K562 (cell line): ENCODE results near the gene LRP1B. TPM values are rescaled to one million over a fixed set of nuclear protein-coding genes. Genes with fewer than 3 reads are reported as not detected.

ENCODE experiments used
- C11orf30 ChIP-seq: fragments of 450-650 bp; IDR thresholded peaks from 2 replicates; pipeline ENCODE4 v1.6.1; 2016; ENCODE audit warnings: low read depth, mild to moderate bottlenecking
- CSDE1 ChIP-seq, 2 experiments: fragments of 450-650 bp; IDR thresholded peaks; 2 replicates each; pipeline ENCODE4 v1.6.1; 2016; ENCODE audit warnings: mild to moderate bottlenecking in 1 of 2
- E2F3 ChIP-seq: fragments of 250-450 bp; sonication (Bioruptor Pico); IDR thresholded peaks from 2 replicates; pipeline ENCODE4 v1.4.0; 2020; ENCODE audit warnings: mild to moderate bottlenecking
- GTF2F1 ChIP-seq: IDR thresholded peaks from 2 replicates; pipeline ENCODE4 v1.6.1; 2011; ENCODE audit warnings: low read depth, low read length, improper control_type of control experiment
- MAFG ChIP-seq: fragments of 450-650 bp; conservative IDR thresholded peaks from 2 replicates; pipeline ENCODE4 v1.6.1; 2016; ENCODE audit warnings: missing genetic modification characterization, missing compliant biosample characterization
- SAFB ChIP-seq: fragments of 200-400 bp; formaldehyde crosslinking; IDR thresholded peaks from 2 replicates; pipeline ENCODE4 v1.6.1; 2017; ENCODE audit warnings: low read depth, low read length, borderline replicate concordance
- TEAD4 ChIP-seq, 2 experiments: sonication (generic) in 1 of 2; formaldehyde crosslinking in 1 of 2; IDR thresholded peaks; 2 replicates each; pipeline versions ENCODE4 v1.6.1 to v1.8.0; 2012 to 2022; ENCODE audit warnings: borderline replicate concordance in 1 of 2, inconsistent platforms in 1 of 2, low read length in 1 of 2, mild to moderate bottlenecking in 1 of 2, missing genetic modification reagents in 1 of 2
- microRNA-seq: library from miRNA; unstranded; fragments of <30 nt; microRNA quantifications from one replicate; pipeline ENCODE4, GENCODE V29; 2018; ENCODE audit warnings: borderline microRNAs expressed
- polyA plus RNA-seq, 8 experiments: library from polyadenylated mRNA; depleted of rRNA in 4 of 8; stranded (reverse) in 5 of 8; unstranded in 3 of 8; fragments of >200 nt; fragmentation: Nextera tagmentation in 2 of 8; fragmentation: Illumina TruSeq in 1 of 8; extraction: Ambion mirVana in 2 of 8; extraction: Trizol in 1 of 8; gene quantifications; 2 replicates each; pipeline versions ENCODE4 v1.2.1 to v1.2.3, GENCODE V29; 2011 to 2014; ENCODE audit warnings: inconsistent platforms in 1 of 8, missing spikeins in 1 of 8
- small RNA-seq: library from RNA; depleted of rRNA; stranded (forward); fragments of <200 nt; gene quantifications from one replicate; pipeline ENCODE3, GENCODE V24; 2014
- total RNA-seq, 7 experiments: library from RNA; depleted of rRNA in 6 of 7; stranded (reverse); fragments of >200 nt in 6 of 7; fragmentation: Illumina TruSeq in 2 of 7; extraction: Trizol in 2 of 7; gene quantifications; 2 replicates each; pipeline versions ENCODE4 v1.2.1 to v1.2.3, GENCODE V29; 2011 to 2021; ENCODE audit warnings: low replicate concordance in 1 of 7

Gene LRP1B
- total and polyA plus RNA-seq, 9 of the 15 experiments (the other 6 are each of a cell fraction or from before 2014, with no cell fraction given) = not detected

DNA sequence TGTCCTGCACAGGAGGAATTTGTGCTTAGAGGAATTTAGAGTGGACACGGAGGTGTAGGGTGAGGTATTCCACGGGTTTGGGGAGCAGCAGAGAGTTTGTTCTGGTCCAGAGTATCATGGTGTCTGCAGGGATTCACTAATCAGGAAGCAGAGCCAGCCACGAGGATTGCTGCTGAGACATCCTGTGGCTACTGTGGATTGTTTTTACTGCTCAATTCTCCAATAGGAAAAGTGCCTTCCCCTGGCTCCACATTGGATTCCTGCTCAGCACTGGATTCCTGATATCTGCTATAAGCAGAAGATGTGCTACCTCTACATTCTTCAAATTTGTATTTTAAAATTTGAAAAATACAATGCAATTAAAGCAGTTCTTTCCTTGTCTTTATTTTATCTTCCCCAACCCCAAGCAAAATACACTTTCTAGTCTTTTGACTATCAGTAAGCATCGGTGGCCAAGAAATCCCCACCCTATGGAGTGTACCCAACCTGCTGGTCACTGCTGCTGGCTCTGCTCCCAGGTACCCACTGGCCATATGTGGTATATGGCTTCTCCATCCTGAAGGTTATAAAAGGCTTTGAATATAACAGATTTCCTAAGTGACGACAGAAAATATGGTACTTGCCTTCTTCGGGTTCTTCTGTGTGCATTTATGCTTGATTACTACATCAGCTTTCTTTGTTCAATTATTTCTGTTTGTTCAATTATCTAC, 1947.6 kb downstream of the LRP1B start (continued):
- TF ChIP-seq SAFB = no peak
- TF ChIP-seq C11orf30 = no peak
- TF ChIP-seq CSDE1 (IDR thresholded peaks at IDR 0.05) = no peak
- TF ChIP-seq E2F3 = no peak
- no peak for TF ChIP-seq TEAD4 (IDR thresholded peaks at IDR 0.05; ENCODE audit: low read length)
- TF ChIP-seq TEAD4 (CRISPR knock-in tag; IDR thresholded peaks at IDR 0.05; ENCODE audit: borderline replicate concordance) = no peak
- TF ChIP-seq GTF2F1 = no peak
- no peak for TF ChIP-seq MAFG (tag)

Small RNA genes lying within 50 kb of the gene (microRNA-seq; reads per million reads assigned to microRNA genes)
- not detected for gene MIR7157

Small RNA genes lying within 50 kb of the gene (small RNA-seq; reads per million reads assigned to genes)
- gene AC068287.1 (not detected), gene MTCO1P44 (not detected), gene RF00019 (not detected), gene RF02271 (not detected), gene RNU6-904P (not detected)
